Ovary (tissue), 9 donors: ENCODE measurements around the gene ENPP3. TPM values are rescaled to one million over a fixed set of nuclear protein-coding genes. Genes with fewer than 3 reads are reported as not detected.

ENCODE experiments used
- DNase-seq, 5 donors: peaks; one replicate each; pipeline ENCODE4 v3.0.0-alpha.2; 2019 to 2020
- H3K27ac ChIP-seq, 2 donors: fragments of 200-600 bp; one replicate each; pipeline versions ENCODE4 v1.5.1 to v1.8.0; 2019 to 2022
- H3K27me3 ChIP-seq: fragments of 200-600 bp; one replicate; pipeline ENCODE4 v1.8.0; 2022
- H3K36me3 ChIP-seq: fragments of 200-600 bp; sonication (generic); one replicate; pipeline ENCODE4 v1.5.1; 2019
- H3K4me1 ChIP-seq: one replicate; pipeline ENCODE4 v1.8.1; 2013; ENCODE audit warnings: mild to moderate bottlenecking, moderate library complexity; ENCODE audit not compliant: insufficient read depth
- H3K4me3 ChIP-seq: fragments of 200-600 bp; sonication (generic); one replicate; pipeline ENCODE4 v1.5.1; 2017
- H3K9me3 ChIP-seq, 2 donors: fragments of 200-600 bp in 1 of 2; sonication (generic) in 1 of 2; one replicate each; pipeline versions ENCODE4 v1.5.1 to v1.8.1; 2013 to 2019; ENCODE audit warnings: mild to moderate bottlenecking in 1 of 2, moderate library complexity in 1 of 2
- EP300 ChIP-seq: sonication (generic); formaldehyde crosslinking; IDR thresholded peaks from one replicate; pipeline ENCODE4 v1.6.1; 2017; ENCODE audit warnings: antibody characterized with exemption
- POLR2A ChIP-seq: fragments of 450-650 bp; IDR thresholded peaks from one replicate; pipeline ENCODE4 v1.6.1; 2017; ENCODE audit warnings: antibody characterized with exemption, mild to moderate bottlenecking, moderate library complexity
- WGBS, 3 donors: extraction: QIAGEN DNeasy Blood & Tissue Kit in 1 of 3; methylation state at CpG; one replicate each; pipeline versions ENCODE4 v1.1.5 to v1.1.7; 2013 to 2017; 5-methylcytosine and 5-hydroxymethylcytosine counted together
- intact Hi-C, 4 donors: fragments of 100-400 bp; cut with DNase I; formaldehyde crosslinking; loops; one replicate each; pipeline versions ENCODE4 v1.11.0 to v1.15.1; 2022 to 2023
- polyA plus RNA-seq, 2 donors: library from polyadenylated mRNA; stranded (reverse); fragments of 200-250 nt in 1 of 2; fragments of 350-450 nt in 1 of 2; fragmentation: Illumina TruSeq in 1 of 2; extraction: RNeasy Lipid Tissue Mini Kit (QIAGEN cat#74804) in 1 of 2; gene quantifications; one replicate each; pipeline ENCODE4 v1.2.3, GENCODE V29; 2013 to 2014
- total RNA-seq, 7 donors: library from RNA; depleted of rRNA in 2 of 7; stranded (reverse); fragments of >200 nt in 2 of 7; fragmentation: NEBNext Ultra II Directional in 3 of 7; extraction: Animal tissue kit (Norgen Biotek cat#: 25700) in 3 of 7; gene quantifications; one replicate each; pipeline versions ENCODE4 v1.1.0 to v1.2.4, GENCODE V29; 2016 to 2023
- TF ChIP-seq, protein P1 (sequence below), 3 donors: fragments of 450-650 bp in 2 of 3; fragments of 200-600 bp in 1 of 3; IDR thresholded peaks; one replicate each; pipeline versions ENCODE4 v1.5.1 to v1.8.0; 2016 to 2022; ENCODE audit warnings: antibody characterized with exemption in 3 of 3, mild to moderate bottlenecking in 1 of 3
- donor health status: DM: no; HTN: no; CAD: no; lungs with moderate emphysema.
- donor health status: DM: no; HTN: no; CAD: no.
- donor health status: Bipolar disorder and iron deficiency.
- donor health status: DM: yes; HTN: yes; CAD: no.
- donor health status: DM: no; HTN: no; CAD: no.
- donor health status: DM: yes; HTN: yes; CAD: no.

Gene ENPP3
- total and polyA plus RNA-seq, 9 donors = 0.41 to 3.9 (median 1.4) TPM

DNA sequence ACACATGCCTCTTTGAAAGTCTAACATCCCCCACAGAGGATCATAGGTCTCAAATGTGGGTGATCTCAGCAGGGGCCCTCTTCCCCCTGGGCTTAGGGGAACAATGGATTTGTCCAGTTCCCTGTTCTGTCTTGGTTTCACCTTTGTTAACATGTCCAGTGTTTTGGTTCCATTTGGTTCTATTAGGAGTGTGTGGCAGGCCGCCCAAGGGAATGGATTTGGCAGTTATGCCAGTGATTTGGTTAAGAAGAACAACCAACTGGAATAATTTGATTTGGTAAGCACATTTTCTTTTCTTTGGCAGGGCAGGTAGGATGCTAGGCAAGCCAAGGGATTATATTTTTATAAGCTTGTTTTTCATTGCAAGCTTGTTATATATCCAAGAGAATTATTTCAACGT, 142.2 kb downstream of the ENPP3 start:
- Histone ChIP-seq H3K27ac (no peak overlapping the region), H3K27me3 (no peaks in the 10 kb centered on the region), H3K4me3 (no peak overlapping the region), H3K4me1 (no peaks in the 10 kb centered on the region), H3K9me3 (no peaks in the 10 kb centered on the region), H3K36me3 (no peaks in the 10 kb centered on the region)
- intact Hi-C loops = loop anchor here in 1 of 4 donors (1.0 kb wide), 1 partner anchor 12 kb away; no protein-coding TSS in a partner anchor
- no peak for TF ChIP-seq EP300
- TF ChIP-seq POLR2A = no peak
- TF ChIP-seq, protein P1, sequence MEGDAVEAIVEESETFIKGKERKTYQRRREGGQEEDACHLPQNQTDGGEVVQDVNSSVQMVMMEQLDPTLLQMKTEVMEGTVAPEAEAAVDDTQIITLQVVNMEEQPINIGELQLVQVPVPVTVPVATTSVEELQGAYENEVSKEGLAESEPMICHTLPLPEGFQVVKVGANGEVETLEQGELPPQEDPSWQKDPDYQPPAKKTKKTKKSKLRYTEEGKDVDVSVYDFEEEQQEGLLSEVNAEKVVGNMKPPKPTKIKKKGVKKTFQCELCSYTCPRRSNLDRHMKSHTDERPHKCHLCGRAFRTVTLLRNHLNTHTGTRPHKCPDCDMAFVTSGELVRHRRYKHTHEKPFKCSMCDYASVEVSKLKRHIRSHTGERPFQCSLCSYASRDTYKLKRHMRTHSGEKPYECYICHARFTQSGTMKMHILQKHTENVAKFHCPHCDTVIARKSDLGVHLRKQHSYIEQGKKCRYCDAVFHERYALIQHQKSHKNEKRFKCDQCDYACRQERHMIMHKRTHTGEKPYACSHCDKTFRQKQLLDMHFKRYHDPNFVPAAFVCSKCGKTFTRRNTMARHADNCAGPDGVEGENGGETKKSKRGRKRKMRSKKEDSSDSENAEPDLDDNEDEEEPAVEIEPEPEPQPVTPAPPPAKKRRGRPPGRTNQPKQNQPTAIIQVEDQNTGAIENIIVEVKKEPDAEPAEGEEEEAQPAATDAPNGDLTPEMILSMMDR (IDR thresholded peaks at IDR 0.05) = no peak
- WGBS, 3 donors = 75 to 86% (median 83%) methylated on average over 2 of the region's 2 CpGs
- no peak for DNase-seq

DNA sequence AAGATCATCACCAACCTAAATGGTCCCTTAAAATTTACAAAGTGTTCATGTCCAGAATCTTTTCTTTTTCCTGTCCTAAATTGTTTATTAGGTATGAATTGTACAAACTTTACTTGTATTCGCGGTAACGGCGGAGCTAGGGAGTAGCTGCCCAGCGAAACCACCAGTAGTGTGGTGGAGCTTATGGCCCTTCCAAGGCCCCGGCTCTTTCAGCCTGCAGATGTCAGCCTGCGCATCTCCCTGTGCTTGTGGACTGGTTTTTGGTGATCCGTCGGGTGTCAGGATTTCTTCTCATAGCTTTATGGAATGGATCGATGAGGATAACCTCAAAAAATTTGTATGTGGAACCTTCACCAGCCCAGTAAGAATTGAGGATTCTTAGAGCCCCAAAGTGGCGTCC, 143.5 kb downstream of the ENPP3 start:
- H3K36me3 ChIP-seq = no peaks in the 10 kb centered on the region
- H3K4me3 ChIP-seq = no peak overlapping the region
- no peaks in the 10 kb centered on the region for H3K9me3 ChIP-seq
- H3K27me3 ChIP-seq = no peaks in the 10 kb centered on the region
- WGBS, 3 donors = 93 to 94% (median 94%) methylated on average over 11 of the region's 11 CpGs
- no peak for DNase-seq
- no peak overlapping the region for H3K27ac ChIP-seq
- H3K4me1 ChIP-seq = no peaks in the 10 kb centered on the region
- TF ChIP-seq, protein P1 (IDR thresholded peaks at IDR 0.05) = no peak
- no peak for TF ChIP-seq EP300
- no peak for TF ChIP-seq POLR2A
- intact Hi-C loops = loop anchor here in 1 of 4 donors (10.0 kb wide), 1 partner anchor 134 kb away; no protein-coding TSS in a partner anchor

- Histone ChIP-seq H3K27ac (no peak overlapping the region), H3K36me3 (no peaks in the 10 kb centered on the region), H3K9me3 (no peaks in the 10 kb centered on the region), H3K4me3 (no peak overlapping the region), H3K27me3 (no peaks in the 10 kb centered on the region), H3K4me1 (no peaks in the 10 kb centered on the region)
- TF ChIP-seq POLR2A = no peak
- TF ChIP-seq, protein P1 (IDR thresholded peaks at IDR 0.05) = no peak
- no peak for TF ChIP-seq EP300
- intact Hi-C loops = loop anchor here in 1 of 4 donors (10.0 kb wide), 1 partner anchor 133 kb away; no protein-coding TSS in a partner anchor
- 85 to 88% (median 86%) methylated on average over 3 of the region's 3 CpGs for WGBS, 3 donors
- DNase-seq = no peak
Measured at GRCh38 chr6:131781687-131782086, 144.6 kb downstream of the ENPP3 start.

GRCh38 chr6:131782764-131783163, 145.7 kb downstream of the ENPP3 start:
- no peak overlapping the region for H3K27ac ChIP-seq
- TF ChIP-seq, protein P1 (IDR thresholded peaks at IDR 0.05) = no peak
- TF ChIP-seq EP300 (no peak), POLR2A (no peak)
- no peak overlapping the region for H3K4me3 ChIP-seq
- intact Hi-C loops = loop anchor here in 1 of 4 donors (10.0 kb wide), 1 partner anchor 132 kb away; no protein-coding TSS in a partner anchor
- no peak for DNase-seq
- H3K4me1 ChIP-seq = no peaks in the 10 kb centered on the region
- H3K27me3 ChIP-seq = no peaks in the 10 kb centered on the region
- H3K9me3 ChIP-seq = no peaks in the 10 kb centered on the region
- no peaks in the 10 kb centered on the region for H3K36me3 ChIP-seq
- WGBS, 3 donors = 84 to 96% (median 84%) methylated on average over 1 of the region's 1 CpG
